GM12878 (cell line): ENCODE measurements around the gene CAMK2D. TPM values are rescaled to one million over a fixed set of nuclear protein-coding genes. Genes with fewer than 3 reads are reported as not detected.

Experiments
- ATF7 ChIP-seq: fragments of 450-650 bp; IDR thresholded peaks from 2 replicates; pipeline ENCODE4 v1.6.1; 2016; ENCODE audit warnings: low read depth, mild to moderate bottlenecking
- CREB1 ChIP-seq: IDR thresholded peaks from 2 replicates; pipeline ENCODE4 v1.6.1; 2012; ENCODE audit warnings: low read depth, mild to moderate bottlenecking, inconsistent platforms
- DPF2 ChIP-seq: fragments of 450-650 bp; IDR thresholded peaks from 2 replicates; pipeline ENCODE4 v1.6.1; 2017; ENCODE audit warnings: mild to moderate bottlenecking
- EED ChIP-seq: sonication (generic); IDR thresholded peaks from 2 replicates; pipeline ENCODE4 v1.6.1; 2016; ENCODE audit warnings: antibody characterized with exemption, low read depth
- HDGF ChIP-seq: fragments of 450-650 bp; IDR thresholded peaks from 2 replicates; pipeline ENCODE4 v1.6.1; 2016; ENCODE audit warnings: antibody characterized with exemption
- NFXL1 ChIP-seq: fragments of 450-650 bp; IDR thresholded peaks from 2 replicates; pipeline ENCODE4 v1.6.1; 2017; ENCODE audit warnings: antibody characterized with exemption, mild to moderate bottlenecking, borderline replicate concordance
- NFYA ChIP-seq: IDR thresholded peaks from 2 replicates; pipeline ENCODE4 v1.6.1; 2011; ENCODE audit warnings: low read depth, mild to moderate bottlenecking, low read length, improper control_type of control experiment, borderline replicate concordance
- PML ChIP-seq: IDR thresholded peaks from 2 replicates; pipeline ENCODE4 v1.6.1; 2012; ENCODE audit warnings: low read length, inconsistent platforms
- POLR2A ChIP-seq: IDR thresholded peaks from 2 replicates; pipeline ENCODE4 v1.6.1; 2011; ENCODE audit warnings: low read depth, mild to moderate bottlenecking, low read length
- RAD51 ChIP-seq: fragments of 450-650 bp; IDR thresholded peaks from 2 replicates; pipeline ENCODE4 v1.6.1; 2016; ENCODE audit warnings: moderate library complexity, mild to moderate bottlenecking, inconsistent platforms
- RCOR1 ChIP-seq: conservative IDR thresholded peaks from 2 replicates; pipeline ENCODE4 v1.6.1; 2012; ENCODE audit warnings: low read depth, low read length, improper control_type of control experiment
- SREBF1 ChIP-seq: IDR thresholded peaks from 2 replicates; pipeline ENCODE4 v1.6.1; 2012; ENCODE audit warnings: mild to moderate bottlenecking, low read length
- SREBF2 ChIP-seq: IDR thresholded peaks from 2 replicates; pipeline ENCODE4 v1.6.1; 2012; ENCODE audit warnings: mild to moderate bottlenecking, low read length
- STAT3 ChIP-seq: IDR thresholded peaks from 2 replicates; pipeline ENCODE4 v1.6.1; 2011; ENCODE audit warnings: low read depth, low read length, improper control_type of control experiment
- ZNF217 ChIP-seq: fragments of 450-650 bp; IDR thresholded peaks from 2 replicates; pipeline ENCODE4 v1.6.1; 2017; ENCODE audit warnings: antibody characterized with exemption, mild to moderate bottlenecking
- polyA plus RNA-seq, 11 experiments: library from polyadenylated mRNA; depleted of rRNA in 4 of 11; unstranded in 6 of 11; stranded (reverse) in 5 of 11; fragments of >200 nt; fragmentation: Nextera tagmentation in 4 of 11; fragmentation: Illumina TruSeq in 1 of 11; extraction: Ambion mirVana in 4 of 11; extraction: Trizol in 1 of 11; gene quantifications; 1 replicate in 1 of 11; 2 replicates in 10 of 11; pipeline versions ENCODE4 v1.2.1 to v1.2.3, GENCODE V29; 2011 to 2016; ENCODE audit warnings: inconsistent platforms in 2 of 11, missing spikeins in 2 of 11, low read depth in 1 of 11
- total RNA-seq, 4 experiments: library from RNA; depleted of rRNA in 3 of 4; stranded (reverse); fragments of >200 nt in 3 of 4; fragmentation: Illumina TruSeq in 1 of 4; extraction: Trizol in 1 of 4; gene quantifications; 2 replicates each; pipeline versions ENCODE4 v1.2.1 to v1.2.3, GENCODE V29; 2013 to 2021
- TF ChIP-seq, protein P1 (sequence below): fragments of 450-650 bp; formaldehyde crosslinking; IDR thresholded peaks from 2 replicates; pipeline ENCODE4 v1.5.0; 2022; ENCODE audit warnings: mild to moderate bottlenecking, missing genetic modification characterization
- TF ChIP-seq, protein P2 (sequence below): fragments of 450-650 bp; IDR thresholded peaks from 2 replicates; pipeline ENCODE4 v1.6.1; 2016; ENCODE audit warnings: mild to moderate bottlenecking, moderate library complexity, borderline replicate concordance
- TF ChIP-seq, protein P3 (sequence below): fragments of 450-650 bp; IDR thresholded peaks from 2 replicates; pipeline ENCODE4 v1.6.1; 2017; ENCODE audit warnings: mild to moderate bottlenecking, low read depth, inconsistent platforms; ENCODE audit not compliant: poor library complexity, severe bottlenecking
- TF ChIP-seq, protein P4 (sequence below): fragments of 450-650 bp; IDR thresholded peaks from 2 replicates; pipeline ENCODE4 v1.6.1; 2017; ENCODE audit warnings: low read depth, mild to moderate bottlenecking, moderate library complexity

Gene CAMK2D
- total and polyA plus RNA-seq, 10 of the 15 experiments (the other 5 are each of a cell fraction or from before 2014, with no cell fraction given), result 6.9 to 88.5 (median 12.9) TPM

DNA sequence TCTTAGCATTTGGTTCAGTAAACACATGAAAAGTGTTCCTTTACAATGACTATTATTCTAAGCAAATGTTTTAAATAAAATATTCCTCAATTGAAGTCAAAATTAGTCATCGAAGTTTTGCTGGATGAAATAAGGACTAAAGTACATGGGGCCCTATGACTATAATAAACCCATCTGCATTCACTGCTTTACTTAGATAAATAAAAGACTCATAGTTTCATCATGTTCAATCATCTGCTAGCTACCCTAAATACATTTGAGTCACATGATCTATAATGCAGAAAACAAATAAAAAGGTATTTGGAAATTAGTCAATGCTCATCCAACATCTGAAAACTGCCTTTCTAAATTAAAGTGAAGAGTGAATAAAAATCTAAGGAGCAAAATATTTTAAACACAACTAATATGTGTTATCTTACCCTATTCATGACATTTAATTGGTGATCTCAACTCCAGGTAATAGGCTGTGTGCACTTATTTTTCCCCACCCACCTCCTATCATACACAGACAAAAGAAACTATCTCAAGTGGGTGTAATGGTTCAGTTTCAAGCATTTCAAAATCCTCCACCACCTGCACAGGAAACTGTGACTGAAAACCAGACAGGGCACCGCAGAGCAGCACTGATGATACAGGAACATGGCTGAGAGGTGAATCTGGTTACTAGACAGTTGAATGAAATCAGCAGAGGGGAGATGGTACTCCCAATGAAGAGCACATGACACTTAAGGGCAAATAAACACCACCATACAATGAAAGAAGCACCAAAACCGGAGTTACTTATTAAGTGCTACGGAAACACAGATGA is 78.6 kb downstream of the CAMK2D start (continued):
- TF ChIP-seq, protein P1, sequence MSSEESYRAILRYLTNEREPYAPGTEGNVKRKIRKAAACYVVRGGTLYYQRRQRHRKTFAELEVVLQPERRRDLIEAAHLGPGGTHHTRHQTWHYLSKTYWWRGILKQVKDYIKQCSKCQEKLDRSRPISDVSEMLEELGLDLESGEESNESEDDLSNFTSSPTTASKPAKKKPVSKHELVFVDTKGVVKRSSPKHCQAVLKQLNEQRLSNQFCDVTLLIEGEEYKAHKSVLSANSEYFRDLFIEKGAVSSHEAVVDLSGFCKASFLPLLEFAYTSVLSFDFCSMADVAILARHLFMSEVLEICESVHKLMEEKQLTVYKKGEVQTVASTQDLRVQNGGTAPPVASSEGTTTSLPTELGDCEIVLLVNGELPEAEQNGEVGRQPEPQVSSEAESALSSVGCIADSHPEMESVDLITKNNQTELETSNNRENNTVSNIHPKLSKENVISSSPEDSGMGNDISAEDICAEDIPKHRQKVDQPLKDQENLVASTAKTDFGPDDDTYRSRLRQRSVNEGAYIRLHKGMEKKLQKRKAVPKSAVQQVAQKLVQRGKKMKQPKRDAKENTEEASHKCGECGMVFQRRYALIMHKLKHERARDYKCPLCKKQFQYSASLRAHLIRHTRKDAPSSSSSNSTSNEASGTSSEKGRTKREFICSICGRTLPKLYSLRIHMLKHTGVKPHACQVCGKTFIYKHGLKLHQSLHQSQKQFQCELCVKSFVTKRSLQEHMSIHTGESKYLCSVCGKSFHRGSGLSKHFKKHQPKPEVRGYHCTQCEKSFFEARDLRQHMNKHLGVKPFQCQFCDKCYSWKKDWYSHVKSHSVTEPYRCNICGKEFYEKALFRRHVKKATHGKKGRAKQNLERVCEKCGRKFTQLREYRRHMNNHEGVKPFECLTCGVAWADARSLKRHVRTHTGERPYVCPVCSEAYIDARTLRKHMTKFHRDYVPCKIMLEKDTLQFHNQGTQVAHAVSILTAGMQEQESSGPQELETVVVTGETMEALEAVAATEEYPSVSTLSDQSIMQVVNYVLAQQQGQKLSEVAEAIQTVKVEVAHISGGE (CRISPR knock-in tag), result no peak
- no peak for TF ChIP-seq SREBF1
- TF ChIP-seq, protein P2, sequence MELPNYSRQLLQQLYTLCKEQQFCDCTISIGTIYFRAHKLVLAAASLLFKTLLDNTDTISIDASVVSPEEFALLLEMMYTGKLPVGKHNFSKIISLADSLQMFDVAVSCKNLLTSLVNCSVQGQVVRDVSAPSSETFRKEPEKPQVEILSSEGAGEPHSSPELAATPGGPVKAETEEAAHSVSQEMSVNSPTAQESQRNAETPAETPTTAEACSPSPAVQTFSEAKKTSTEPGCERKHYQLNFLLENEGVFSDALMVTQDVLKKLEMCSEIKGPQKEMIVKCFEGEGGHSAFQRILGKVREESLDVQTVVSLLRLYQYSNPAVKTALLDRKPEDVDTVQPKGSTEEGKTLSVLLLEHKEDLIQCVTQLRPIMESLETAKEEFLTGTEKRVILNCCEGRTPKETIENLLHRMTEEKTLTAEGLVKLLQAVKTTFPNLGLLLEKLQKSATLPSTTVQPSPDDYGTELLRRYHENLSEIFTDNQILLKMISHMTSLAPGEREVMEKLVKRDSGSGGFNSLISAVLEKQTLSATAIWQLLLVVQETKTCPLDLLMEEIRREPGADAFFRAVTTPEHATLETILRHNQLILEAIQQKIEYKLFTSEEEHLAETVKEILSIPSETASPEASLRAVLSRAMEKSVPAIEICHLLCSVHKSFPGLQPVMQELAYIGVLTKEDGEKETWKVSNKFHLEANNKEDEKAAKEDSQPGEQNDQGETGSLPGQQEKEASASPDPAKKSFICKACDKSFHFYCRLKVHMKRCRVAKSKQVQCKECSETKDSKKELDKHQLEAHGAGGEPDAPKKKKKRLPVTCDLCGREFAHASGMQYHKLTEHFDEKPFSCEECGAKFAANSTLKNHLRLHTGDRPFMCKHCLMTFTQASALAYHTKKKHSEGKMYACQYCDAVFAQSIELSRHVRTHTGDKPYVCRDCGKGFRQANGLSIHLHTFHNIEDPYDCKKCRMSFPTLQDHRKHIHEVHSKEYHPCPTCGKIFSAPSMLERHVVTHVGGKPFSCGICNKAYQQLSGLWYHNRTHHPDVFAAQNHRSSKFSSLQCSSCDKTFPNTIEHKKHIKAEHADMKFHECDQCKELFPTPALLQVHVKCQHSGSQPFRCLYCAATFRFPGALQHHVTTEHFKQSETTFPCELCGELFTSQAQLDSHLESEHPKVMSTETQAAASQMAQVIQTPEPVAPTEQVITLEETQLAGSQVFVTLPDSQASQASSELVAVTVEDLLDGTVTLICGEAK, result no peak
- peak; percentile 86 for TF ChIP-seq ZNF217
- TF ChIP-seq RCOR1, result no peak
- no peak for TF ChIP-seq NFYA
- peak; percentile 92 for TF ChIP-seq DPF2
- TF ChIP-seq NFXL1, result no peak
- TF ChIP-seq POLR2A, result no peak
- TF ChIP-seq, protein P3, sequence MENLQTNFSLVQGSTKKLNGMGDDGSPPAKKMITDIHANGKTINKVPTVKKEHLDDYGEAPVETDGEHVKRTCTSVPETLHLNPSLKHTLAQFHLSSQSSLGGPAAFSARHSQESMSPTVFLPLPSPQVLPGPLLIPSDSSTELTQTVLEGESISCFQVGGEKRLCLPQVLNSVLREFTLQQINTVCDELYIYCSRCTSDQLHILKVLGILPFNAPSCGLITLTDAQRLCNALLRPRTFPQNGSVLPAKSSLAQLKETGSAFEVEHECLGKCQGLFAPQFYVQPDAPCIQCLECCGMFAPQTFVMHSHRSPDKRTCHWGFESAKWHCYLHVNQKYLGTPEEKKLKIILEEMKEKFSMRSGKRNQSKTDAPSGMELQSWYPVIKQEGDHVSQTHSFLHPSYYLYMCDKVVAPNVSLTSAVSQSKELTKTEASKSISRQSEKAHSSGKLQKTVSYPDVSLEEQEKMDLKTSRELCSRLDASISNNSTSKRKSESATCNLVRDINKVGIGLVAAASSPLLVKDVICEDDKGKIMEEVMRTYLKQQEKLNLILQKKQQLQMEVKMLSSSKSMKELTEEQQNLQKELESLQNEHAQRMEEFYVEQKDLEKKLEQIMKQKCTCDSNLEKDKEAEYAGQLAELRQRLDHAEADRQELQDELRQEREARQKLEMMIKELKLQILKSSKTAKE, result peak; percentile 85
- peak; percentile 70; the same call in 1 of the 2 replicates for TF ChIP-seq PML
- TF ChIP-seq ATF7, result peak; percentile 84
- no peak for TF ChIP-seq HDGF
- TF ChIP-seq EED, result peak; percentile 86
- no peak for TF ChIP-seq STAT3
- TF ChIP-seq, protein P4, sequence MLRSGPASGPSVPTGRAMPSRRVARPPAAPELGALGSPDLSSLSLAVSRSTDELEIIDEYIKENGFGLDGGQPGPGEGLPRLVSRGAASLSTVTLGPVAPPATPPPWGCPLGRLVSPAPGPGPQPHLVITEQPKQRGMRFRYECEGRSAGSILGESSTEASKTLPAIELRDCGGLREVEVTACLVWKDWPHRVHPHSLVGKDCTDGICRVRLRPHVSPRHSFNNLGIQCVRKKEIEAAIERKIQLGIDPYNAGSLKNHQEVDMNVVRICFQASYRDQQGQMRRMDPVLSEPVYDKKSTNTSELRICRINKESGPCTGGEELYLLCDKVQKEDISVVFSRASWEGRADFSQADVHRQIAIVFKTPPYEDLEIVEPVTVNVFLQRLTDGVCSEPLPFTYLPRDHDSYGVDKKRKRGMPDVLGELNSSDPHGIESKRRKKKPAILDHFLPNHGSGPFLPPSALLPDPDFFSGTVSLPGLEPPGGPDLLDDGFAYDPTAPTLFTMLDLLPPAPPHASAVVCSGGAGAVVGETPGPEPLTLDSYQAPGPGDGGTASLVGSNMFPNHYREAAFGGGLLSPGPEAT, result peak; percentile 74
- TF ChIP-seq CREB1, result peak; percentile 58; the same call in 1 of the 2 replicates
- no peak for TF ChIP-seq SREBF2
- peak; percentile 29; the same call in 1 of the 2 replicates for TF ChIP-seq RAD51
